Inflammatory macrophage treated with lipopolysaccharide for 4 hours (primary cell): Measurements from ENCODE around the gene PKD2L2.
"Not testable (repeated sequence)": the region's sequence is repeated elsewhere in the genome, so short reads cannot be mapped to it uniquely, and the experiment has no call there.

ENCODE experiments used
- DNase-seq: peaks from one replicate; pipeline ENCODE4 v3.0.0-alpha.2; 2020

Gene PKD2L2

DNA sequence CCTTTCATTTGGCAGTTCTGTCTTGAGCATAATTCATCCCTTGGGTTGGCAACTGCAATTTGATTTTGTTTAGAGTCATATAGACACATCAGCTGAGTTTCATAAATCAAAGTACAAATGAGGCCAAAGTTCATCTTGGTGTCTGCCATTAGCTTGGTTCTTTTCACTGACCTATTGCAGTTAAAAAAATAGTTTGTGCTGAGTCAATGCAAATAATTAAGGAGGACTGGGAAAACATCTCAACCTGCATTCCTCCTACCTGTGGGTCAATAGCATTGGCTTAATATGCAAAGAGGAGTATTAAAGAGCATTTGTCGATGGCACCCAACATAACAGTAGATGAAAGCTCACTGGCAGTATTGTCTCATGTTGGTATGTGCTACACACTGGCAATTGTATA lies 1.6 kb downstream of the PKD2L2 start:
- DNase-seq, result no peak

DNA sequence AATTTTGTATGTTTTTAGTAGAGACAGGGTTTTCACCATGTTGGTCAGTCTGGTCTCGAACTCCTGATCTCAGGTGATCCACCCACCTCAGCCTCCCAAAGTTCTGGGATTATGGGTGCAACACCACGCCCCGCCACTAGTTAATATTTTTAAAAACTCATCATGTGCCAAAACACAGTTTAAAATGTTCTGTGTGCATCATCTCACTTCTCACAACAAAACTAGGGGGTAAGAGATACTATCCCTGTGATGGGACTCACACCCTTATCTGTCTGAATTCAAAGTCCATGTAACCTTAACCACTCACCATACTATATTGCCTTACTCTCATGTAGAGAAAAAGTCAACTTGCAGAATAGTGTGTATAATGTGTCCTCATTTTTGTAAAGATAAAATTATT lies 2.6 kb downstream of the PKD2L2 start:
- no peak for DNase-seq

GRCh38 chr5:137894586-137894985 lies 5.3 kb downstream of the PKD2L2 start:
- DNase-seq, result no peak

- no peak for DNase-seq
Measured at GRCh38 chr5:137896560-137896959, 7.3 kb downstream of the PKD2L2 start.

GRCh38 chr5:137899493-137899892 lies 10.2 kb downstream of the PKD2L2 start:
- no peak for DNase-seq

DNA sequence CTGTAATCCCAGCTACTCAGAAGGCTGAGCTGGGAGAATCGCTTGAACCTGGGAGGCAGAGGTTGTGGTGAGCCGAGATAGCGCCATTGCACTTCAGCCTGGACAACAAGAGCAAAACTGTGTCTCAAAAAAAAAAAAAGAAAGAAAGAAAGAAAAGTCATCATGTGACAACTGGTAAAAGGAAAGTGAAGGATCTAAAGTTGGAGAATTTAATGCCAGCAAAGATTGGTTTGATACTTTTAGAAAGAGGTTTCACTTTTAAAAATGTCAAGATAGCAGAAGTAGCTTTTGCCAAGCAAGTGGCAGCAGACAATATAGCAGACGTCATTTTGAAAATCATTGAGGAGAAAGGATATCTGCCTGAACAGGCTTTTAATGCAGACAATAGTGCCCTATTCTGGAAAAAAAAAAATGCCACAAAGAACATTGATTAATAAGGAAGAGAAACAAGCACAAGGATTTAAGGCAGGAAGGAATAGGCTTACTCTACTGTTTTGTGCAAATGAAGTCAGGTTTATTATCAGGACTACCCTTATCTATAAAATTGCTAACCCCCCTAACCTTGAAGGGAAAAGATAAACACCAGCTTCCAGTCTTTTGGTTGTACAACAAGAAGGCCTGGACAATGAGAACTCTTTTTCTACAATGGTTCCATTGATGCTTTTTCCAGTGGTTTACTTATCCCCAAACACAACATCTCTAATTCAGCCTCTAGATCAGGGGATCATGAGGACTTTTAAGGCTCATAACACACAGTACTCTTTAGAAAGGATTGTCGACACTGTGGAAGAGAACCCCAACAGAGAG lies 12.0 kb downstream of the PKD2L2 start:
- peak; percentile 58 for DNase-seq

GRCh38 chr5:137902408-137903133 lies 13.3 kb downstream of the PKD2L2 start:
- DNase-seq, result no peak

DNA sequence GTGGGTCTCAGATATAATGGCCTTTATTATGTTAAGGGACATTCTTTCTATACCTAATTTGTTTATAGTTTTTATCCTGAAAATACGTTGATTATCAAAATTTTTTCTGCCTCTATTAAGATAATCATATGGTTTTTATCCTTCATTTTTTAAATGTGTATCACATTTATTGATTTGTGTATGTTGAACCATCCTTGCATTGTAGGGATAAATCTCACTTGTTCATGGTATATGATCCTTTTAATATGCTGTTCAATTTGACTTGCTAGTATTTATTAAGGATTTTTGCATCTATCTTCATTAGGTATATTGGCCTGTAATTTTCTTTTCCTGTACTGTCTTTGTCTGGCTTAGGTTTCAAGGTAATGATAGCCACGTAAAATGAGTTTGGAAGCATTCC lies 25.5 kb downstream of the PKD2L2 start:
- DNase-seq, result no peak

DNA sequence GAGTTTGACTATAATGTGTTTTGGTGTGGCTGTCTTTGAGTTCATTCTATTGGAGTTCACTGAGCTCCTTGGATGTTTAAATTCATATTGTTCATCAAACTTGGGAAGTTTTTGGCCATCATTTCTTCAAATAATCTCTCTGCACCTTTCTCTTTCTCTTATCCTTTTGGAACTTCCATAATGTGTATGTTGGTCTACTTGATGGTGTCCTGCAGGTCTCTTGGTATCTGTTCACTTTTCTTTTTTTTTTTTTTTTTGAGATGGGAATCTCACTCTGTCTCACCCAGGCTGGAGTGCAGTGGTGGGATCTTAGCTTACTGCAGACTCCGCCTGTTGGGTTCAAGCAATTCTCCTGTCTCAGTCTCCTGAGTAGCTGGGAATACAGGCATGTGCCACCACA lies 27.7 kb downstream of the PKD2L2 start:
- DNase-seq, result no peak

DNA sequence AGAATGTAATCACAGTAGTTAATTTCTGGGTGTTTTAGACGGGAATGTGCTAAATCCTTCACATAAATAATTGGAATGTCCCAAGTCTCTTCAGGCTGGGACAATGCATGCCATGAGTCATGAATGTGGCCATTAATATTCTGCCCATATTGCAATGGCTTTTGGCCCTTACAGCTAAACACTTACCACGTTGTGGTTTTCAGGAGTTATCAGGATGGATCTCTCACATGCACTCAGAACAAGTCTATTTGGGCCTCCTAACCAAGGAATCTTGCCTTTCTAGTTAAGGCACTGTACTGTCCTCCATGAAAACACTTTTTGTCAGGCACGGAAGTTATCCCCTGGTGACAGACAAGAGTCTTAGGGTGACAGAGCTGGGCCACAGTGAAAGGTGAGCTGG lies 32.7 kb downstream of the PKD2L2 start:
- no peak for DNase-seq

GRCh38 chr5:137923856-137924255 lies 34.6 kb downstream of the PKD2L2 start:
- no peak for DNase-seq

- DNase-seq, result no peak
Measured at GRCh38 chr5:137932800-137933199, 43.5 kb downstream of the PKD2L2 start.

DNA sequence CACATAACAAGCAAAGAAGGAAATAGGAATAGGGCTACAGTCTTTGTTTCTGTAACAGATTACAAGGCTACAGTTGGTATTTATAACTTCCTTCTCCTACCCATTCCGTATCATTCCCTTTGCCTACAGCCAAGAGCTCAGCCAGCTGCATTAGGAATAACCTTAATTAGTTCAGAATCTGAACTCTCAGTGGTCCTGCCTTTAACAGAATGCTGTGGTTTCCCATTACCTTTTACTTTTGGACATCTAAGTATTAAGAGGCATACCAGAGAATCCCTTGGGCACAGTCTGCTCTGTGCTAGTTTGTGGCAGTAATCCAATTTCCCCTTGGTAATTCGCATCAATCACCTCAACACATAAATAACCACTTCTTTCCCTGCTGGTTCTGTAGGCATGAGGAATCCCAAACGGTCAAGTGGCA lies 44.2 kb downstream of the PKD2L2 start:
- no peak for DNase-seq

GRCh38 chr5:137935190-137935589 lies 45.9 kb downstream of the PKD2L2 start:
- no peak for DNase-seq

GRCh38 chr5:137935694-137936093 lies 46.4 kb downstream of the PKD2L2 start:
- DNase-seq, result no peak

GRCh38 chr5:137937994-137938750 lies 48.9 kb downstream of the PKD2L2 start:
- no peak for DNase-seq

DNA sequence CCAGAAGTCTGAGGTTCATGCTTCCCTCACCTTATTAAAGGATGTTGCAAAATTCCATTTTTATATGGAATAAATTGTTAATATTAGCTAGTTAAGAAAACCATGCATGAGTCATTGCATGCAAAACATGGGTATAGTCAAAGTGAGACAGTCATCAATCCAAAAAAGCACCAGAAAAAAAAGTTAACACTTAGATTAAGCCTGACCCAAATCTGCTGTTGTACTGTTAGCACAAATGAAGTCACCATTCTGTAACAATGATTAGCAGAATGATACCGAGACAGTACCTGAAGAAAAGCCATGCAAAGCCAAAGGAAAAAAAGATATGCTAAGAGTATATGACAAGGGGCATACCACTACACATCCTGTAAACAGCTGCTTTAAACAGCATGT lies 49.5 kb downstream of the PKD2L2 start:
- no peak for DNase-seq

DNA sequence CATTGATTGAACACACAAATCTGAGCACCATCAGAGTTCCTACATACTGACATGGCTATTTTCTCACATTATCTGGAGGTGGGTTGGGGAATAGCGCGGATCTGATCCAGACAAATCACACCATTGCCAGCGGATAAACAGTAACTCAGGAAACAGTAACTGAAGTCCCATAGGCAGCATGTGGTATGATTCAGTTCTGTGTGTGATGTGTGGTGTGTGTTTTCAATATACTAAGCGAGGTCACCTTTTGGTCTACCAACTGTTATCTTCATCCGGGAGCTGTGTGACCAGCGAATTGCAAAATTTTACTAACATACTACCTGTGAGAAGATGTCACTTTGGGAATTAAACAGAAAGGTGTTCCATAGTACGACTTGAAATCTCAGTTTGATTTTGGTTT lies 50.1 kb downstream of the PKD2L2 start:
- DNase-seq, result no peak

GRCh38 chr5:137944280-137944679 lies 55.0 kb downstream of the PKD2L2 start:
- not testable (repeated sequence) for DNase-seq

- DNase-seq, result no peak
Measured at GRCh38 chr5:137945825-137946224, 56.6 kb downstream of the PKD2L2 start.

- DNase-seq, result no peak
Measured at GRCh38 chr5:137954131-137954879, 65.0 kb downstream of the PKD2L2 start.

DNA sequence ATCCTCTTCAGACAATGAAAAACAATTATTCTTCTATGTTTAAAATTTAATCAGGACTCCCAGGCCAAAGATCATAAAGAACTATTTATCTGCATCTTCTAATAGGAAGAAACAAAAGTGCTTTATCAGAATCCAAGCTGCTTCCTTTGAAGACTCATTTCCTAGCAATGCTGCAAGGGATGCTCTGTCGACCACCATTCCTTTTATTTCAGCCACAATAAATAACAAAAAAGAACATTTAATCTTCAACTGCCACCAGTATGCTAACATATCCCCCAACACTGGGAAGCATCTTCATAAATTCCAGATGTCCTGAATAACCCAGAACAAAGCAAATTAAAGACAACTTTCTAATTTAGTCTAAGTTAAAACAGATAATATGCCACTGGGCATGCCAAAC lies 68.7 kb downstream of the PKD2L2 start:
- no peak for DNase-seq

DNA sequence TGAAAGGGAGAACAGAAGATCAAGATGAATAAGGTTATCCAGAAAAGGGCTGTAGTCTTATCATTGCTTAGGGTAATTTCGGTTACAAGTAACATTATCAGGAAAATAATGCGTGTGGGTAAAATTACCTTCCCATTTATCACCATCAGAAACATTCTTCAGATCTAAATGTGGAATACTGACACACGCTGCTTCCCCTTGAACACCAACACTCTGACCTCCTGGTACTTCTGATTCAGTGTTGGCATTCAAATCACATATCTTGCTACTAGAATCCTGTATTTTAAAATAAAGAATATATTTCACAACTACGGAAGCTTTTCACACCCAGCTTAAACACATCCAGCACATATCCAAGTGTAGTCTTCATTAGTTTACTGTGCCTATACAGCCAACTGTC lies 70.2 kb downstream of the PKD2L2 start:
- no peak for DNase-seq
